ENCODE data around the gene RHOU. TPM values are rescaled to one million over a fixed set of nuclear protein-coding genes. Genes with fewer than 3 reads are reported as not detected.

The RHOU gene
- total RNA-seq, 1 experiment from 2014 or later, result 6.5 TPM

DNA sequence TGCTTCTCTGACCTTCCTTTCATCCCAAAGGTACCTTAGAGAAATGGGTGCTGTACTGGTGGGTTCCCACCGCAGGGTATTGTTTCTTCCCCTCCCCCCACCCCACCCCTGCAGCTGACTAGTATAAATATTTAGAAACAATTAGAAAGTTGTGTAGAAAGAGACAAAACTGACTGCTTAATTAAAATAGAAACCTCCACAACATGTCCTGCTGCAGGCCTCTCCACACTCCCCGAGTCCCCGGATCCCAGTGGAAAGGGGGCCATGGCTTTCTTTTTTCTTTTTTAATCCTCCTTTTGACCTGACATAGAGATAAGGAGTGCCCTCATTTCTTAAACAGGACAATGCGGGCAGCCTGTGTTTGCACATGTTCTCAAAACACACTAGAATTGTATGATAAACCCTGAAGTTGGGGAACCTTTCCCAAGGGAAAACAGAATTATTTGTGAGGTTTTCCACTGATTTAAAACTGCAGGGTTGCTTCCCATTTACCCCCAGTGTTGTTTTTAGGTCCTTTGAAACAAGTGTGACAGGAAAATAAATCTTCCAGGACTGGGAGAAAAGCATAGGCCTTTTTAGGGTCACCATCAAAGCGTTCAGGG lies 1.7 kb downstream of the RHOU start:
- Mint-ChIP-seq H3K27ac (ENCODE audit: unreplicated experiment) (no peak overlapping the region), H3K27me3 (ENCODE audit: unreplicated experiment) (no peaks in the 10 kb centered on the region), H3K9me3 (ENCODE audit: low read depth, unreplicated experiment) (no peaks in the 10 kb centered on the region), H3K36me3 (ENCODE audit: insufficient read depth, unreplicated experiment) (peaks cover 22% of the 10 kb centered on the region), H3K4me1 (ENCODE audit: low read depth, unreplicated experiment) (peaks cover 8% of the 10 kb centered on the region), H3K4me3 (ENCODE audit: low read depth, unreplicated experiment) (peak overlapping the region; percentile 75)
- CTCF ChIA-PET, result interaction anchor here (0.6 to 2.7 kb wide), 6 partner anchors 94 to 490 kb away, joined by 3 to 17 read pairs (median 10); no protein-coding TSS in a partner anchor
- no peak for DNase-seq
- intact Hi-C loops (cut with micrococcal nuclease; ENCODE audit: unreplicated experiment), result loop anchor here (2.0 to 5.0 kb wide), 2 partner anchors 100 to 492 kb away; no protein-coding TSS in a partner anchor
- TF ChIP-seq, protein P1, sequence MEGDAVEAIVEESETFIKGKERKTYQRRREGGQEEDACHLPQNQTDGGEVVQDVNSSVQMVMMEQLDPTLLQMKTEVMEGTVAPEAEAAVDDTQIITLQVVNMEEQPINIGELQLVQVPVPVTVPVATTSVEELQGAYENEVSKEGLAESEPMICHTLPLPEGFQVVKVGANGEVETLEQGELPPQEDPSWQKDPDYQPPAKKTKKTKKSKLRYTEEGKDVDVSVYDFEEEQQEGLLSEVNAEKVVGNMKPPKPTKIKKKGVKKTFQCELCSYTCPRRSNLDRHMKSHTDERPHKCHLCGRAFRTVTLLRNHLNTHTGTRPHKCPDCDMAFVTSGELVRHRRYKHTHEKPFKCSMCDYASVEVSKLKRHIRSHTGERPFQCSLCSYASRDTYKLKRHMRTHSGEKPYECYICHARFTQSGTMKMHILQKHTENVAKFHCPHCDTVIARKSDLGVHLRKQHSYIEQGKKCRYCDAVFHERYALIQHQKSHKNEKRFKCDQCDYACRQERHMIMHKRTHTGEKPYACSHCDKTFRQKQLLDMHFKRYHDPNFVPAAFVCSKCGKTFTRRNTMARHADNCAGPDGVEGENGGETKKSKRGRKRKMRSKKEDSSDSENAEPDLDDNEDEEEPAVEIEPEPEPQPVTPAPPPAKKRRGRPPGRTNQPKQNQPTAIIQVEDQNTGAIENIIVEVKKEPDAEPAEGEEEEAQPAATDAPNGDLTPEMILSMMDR (IDR thresholded peaks at IDR 0.05; ENCODE audit: unreplicated experiment), result no peak
- TSS peak; percentile 26 for BruUV-seq (replicated peaks)

GRCh38 chr1:228737601-228738041 lies 2.3 kb downstream of the RHOU start:
- CTCF ChIA-PET, result interaction anchor here (0.6 kb wide), 1 partner anchor 238 kb away, joined by 12 read pairs; no protein-coding TSS in a partner anchor
- Mint-ChIP-seq H3K4me3 (ENCODE audit: low read depth, unreplicated experiment) (no peak overlapping the region), H3K27me3 (ENCODE audit: unreplicated experiment) (no peaks in the 10 kb centered on the region), H3K9me3 (ENCODE audit: low read depth, unreplicated experiment) (no peaks in the 10 kb centered on the region), H3K4me1 (ENCODE audit: low read depth, unreplicated experiment) (peaks cover 8% of the 10 kb centered on the region), H3K27ac (ENCODE audit: unreplicated experiment) (no peak overlapping the region), H3K36me3 (ENCODE audit: insufficient read depth, unreplicated experiment) (peaks cover 22% of the 10 kb centered on the region)
- TF ChIP-seq, protein P1 (IDR thresholded peaks at IDR 0.05; ENCODE audit: unreplicated experiment), result no peak
- BruUV-seq (replicated peaks), result no TSS peak
- intact Hi-C loops (cut with micrococcal nuclease; ENCODE audit: unreplicated experiment), result loop anchor here (2.0 to 5.0 kb wide), 2 partner anchors 100 to 491 kb away; no protein-coding TSS in a partner anchor
- no peak for DNase-seq

DNA sequence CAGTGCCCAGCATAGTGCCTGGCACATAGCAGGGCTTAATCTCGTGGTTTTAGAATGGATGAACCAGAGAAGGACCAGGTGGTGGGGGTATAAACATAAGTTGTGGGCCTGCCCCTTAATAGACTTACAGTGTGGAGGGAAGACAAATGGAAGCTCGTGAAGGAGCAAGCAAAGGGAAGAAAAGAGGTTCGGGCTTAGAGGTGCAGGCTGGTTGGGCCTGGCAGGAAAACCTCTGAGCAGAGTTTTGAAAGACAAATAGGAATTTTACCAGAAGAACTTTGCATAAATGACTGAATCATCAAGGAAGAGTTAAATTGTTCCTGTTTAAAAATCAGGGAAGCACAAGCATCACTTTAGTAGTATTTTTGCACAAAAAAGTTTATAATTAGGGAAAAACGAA lies 4.5 kb downstream of the RHOU start:
- no peaks in the 10 kb centered on the region for H3K9me3 Mint-ChIP-seq (ENCODE audit: low read depth, unreplicated experiment)
- no peak overlapping the region for H3K27ac Mint-ChIP-seq (ENCODE audit: unreplicated experiment)
- H3K27me3 Mint-ChIP-seq (ENCODE audit: unreplicated experiment), result no peaks in the 10 kb centered on the region
- peaks cover 2% of the 10 kb centered on the region for H3K4me1 Mint-ChIP-seq (ENCODE audit: low read depth, unreplicated experiment)
- H3K36me3 Mint-ChIP-seq (ENCODE audit: insufficient read depth, unreplicated experiment), result peaks cover 16% of the 10 kb centered on the region
- H3K4me3 Mint-ChIP-seq (ENCODE audit: low read depth, unreplicated experiment), result no peak overlapping the region
- BruUV-seq (replicated peaks), result no TSS peak
- CTCF ChIA-PET, result no interaction called here
- no peak for DNase-seq
- TF ChIP-seq, protein P1 (IDR thresholded peaks at IDR 0.05; ENCODE audit: unreplicated experiment), result no peak
- intact Hi-C loops (cut with micrococcal nuclease; ENCODE audit: unreplicated experiment), result loop anchor here (5.0 kb wide), 1 partner anchor 97 kb away; no protein-coding TSS in a partner anchor

- intact Hi-C loops (cut with micrococcal nuclease; ENCODE audit: unreplicated experiment), result no loop called here
- Mint-ChIP-seq H3K4me3 (ENCODE audit: low read depth, unreplicated experiment) (no peak overlapping the region), H3K4me1 (ENCODE audit: low read depth, unreplicated experiment) (peaks cover 10% of the 10 kb centered on the region), H3K27ac (ENCODE audit: unreplicated experiment) (no peak overlapping the region), H3K27me3 (ENCODE audit: unreplicated experiment) (no peaks in the 10 kb centered on the region), H3K36me3 (ENCODE audit: insufficient read depth, unreplicated experiment) (peaks cover 11% of the 10 kb centered on the region), H3K9me3 (ENCODE audit: low read depth, unreplicated experiment) (no peaks in the 10 kb centered on the region)
- TF ChIP-seq, protein P1 (IDR thresholded peaks at IDR 0.05; ENCODE audit: unreplicated experiment), result no peak
- BruUV-seq (replicated peaks), result no TSS peak
- CTCF ChIA-PET, result no interaction called here
- no peak for DNase-seq
Measured at GRCh38 chr1:228740543-228741317, 5.5 kb downstream of the RHOU start.

Data from Calu3 (cell line).